Testis (tissue), 2 donors: ENCODE results near the gene SSBP3.
"Not testable (repeated sequence)": the region's sequence is repeated elsewhere in the genome, so short reads cannot be mapped to it uniquely, and the experiment has no call there.

Source experiments
- POLR2A ChIP-seq: fragments of 450-650 bp; IDR thresholded peaks from one replicate; pipeline ENCODE4 v1.6.1; 2017; ENCODE audit warnings: antibody characterized with exemption, mild to moderate bottlenecking, moderate library complexity
- TF ChIP-seq, protein P1 (sequence below), 3 experiments: fragments of 450-650 bp in 2 of 3; fragments of 200-600 bp in 1 of 3; sonication (generic) in 1 of 3; IDR thresholded peaks; one replicate each; pipeline ENCODE4 v1.5.1; 2016 to 2019; ENCODE audit warnings: antibody characterized with exemption in 3 of 3, mild to moderate bottlenecking in 2 of 3, moderate library complexity in 1 of 3

DNA sequence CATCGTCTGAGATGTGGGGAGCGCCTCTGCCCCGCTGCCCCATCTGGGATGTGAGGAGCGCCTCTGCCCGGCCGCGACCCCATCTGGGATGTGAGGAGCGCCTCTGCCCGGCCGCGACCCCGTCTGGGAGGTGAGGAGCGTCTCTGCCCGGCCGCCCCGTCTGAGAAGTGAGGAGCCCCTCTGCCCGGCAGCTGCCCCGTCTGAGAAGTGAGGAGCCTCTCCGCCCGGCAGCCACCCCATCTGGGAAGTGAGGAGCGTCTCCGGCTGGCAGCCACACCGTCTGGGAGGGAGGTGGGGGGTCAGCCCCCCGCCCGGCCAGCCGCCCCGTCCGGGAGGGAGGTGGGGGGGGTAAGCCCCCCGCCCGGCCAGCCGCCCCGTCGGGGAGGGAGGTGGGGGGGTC lies 173.0 kb downstream of the SSBP3 start:
- not testable (repeated sequence) for TF ChIP-seq POLR2A
- TF ChIP-seq, protein P1, sequence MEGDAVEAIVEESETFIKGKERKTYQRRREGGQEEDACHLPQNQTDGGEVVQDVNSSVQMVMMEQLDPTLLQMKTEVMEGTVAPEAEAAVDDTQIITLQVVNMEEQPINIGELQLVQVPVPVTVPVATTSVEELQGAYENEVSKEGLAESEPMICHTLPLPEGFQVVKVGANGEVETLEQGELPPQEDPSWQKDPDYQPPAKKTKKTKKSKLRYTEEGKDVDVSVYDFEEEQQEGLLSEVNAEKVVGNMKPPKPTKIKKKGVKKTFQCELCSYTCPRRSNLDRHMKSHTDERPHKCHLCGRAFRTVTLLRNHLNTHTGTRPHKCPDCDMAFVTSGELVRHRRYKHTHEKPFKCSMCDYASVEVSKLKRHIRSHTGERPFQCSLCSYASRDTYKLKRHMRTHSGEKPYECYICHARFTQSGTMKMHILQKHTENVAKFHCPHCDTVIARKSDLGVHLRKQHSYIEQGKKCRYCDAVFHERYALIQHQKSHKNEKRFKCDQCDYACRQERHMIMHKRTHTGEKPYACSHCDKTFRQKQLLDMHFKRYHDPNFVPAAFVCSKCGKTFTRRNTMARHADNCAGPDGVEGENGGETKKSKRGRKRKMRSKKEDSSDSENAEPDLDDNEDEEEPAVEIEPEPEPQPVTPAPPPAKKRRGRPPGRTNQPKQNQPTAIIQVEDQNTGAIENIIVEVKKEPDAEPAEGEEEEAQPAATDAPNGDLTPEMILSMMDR (IDR thresholded peaks at IDR 0.05), result not testable (repeated sequence)
